Pancreas (tissue), 10 donors: ENCODE data around the gene PEX6. TPM values are rescaled to one million over a fixed set of nuclear protein-coding genes. Genes with fewer than 3 reads are reported as not detected.

Experiments
- ATAC-seq, 4 donors: fragments of 200-7000 bp; cut with Tn5 transposase; one replicate each; pipeline versions ENCODE4 v1.8.0 to v1.9.1; 2020; ENCODE audit warnings: mild to moderate bottlenecking in 4 of 4, moderate library complexity in 4 of 4
- DNase-seq, 6 donors: peaks; one replicate each; pipeline ENCODE4 v3.0.0-alpha.2; 2020
- FAIRE-seq: peaks from 2 replicates; lab custom pipeline; 2012; peaks lifted over from hg19 to GRCh38; lab: Jason Lieb, UNC
- H3K27ac ChIP-seq, 4 donors: fragments of 200-600 bp; sonication (generic); 1 replicate in 3 of 4; 2 replicates in 1 of 4; pipeline versions ENCODE4 v1.5.0 to v1.8.0; 2020
- H3K27me3 ChIP-seq, 4 donors: fragments of 200-600 bp; one replicate each; pipeline ENCODE4 v1.8.0; 2021
- H3K36me3 ChIP-seq, 3 donors: fragments of 200-600 bp; sonication (generic) in 1 of 3; one replicate each; pipeline versions ENCODE4 v1.5.0 to v1.8.0; 2020 to 2021
- H3K4me1 ChIP-seq, 3 donors: fragments of 200-600 bp; one replicate each; pipeline ENCODE4 v1.8.0; 2021
- H3K4me3 ChIP-seq, 4 donors: fragments of 200-600 bp; sonication (generic) in 2 of 4; one replicate each; pipeline versions ENCODE4 v1.5.0 to v1.8.0; 2020 to 2021
- H3K9me3 ChIP-seq, 4 donors: fragments of 200-600 bp; one replicate each; pipeline ENCODE4 v1.8.0; 2021
- CTCF ChIP-seq, 4 donors: fragments of 200-600 bp; sonication (generic) in 3 of 4; IDR thresholded peaks; one replicate each; pipeline versions ENCODE4 v1.5.0 to v1.8.0; 2021; ENCODE audit warnings: antibody characterized with exemption in 4 of 4
- WGBS, 2 donors: extraction: QIAGEN DNeasy Blood & Tissue Kit; methylation state at CpG; one replicate each; pipeline ENCODE4 v1.1.7; 2013; 5-methylcytosine and 5-hydroxymethylcytosine counted together
- intact Hi-C, 3 donors: fragments of 100-400 bp; cut with DNase I; formaldehyde crosslinking; loops; one replicate each; pipeline versions ENCODE4 v1.11.1 to v1.14.2; 2022
- polyA plus RNA-seq, 2 donors: library from polyadenylated mRNA; stranded (reverse); fragments of 200-250 nt; gene quantifications; one replicate each; pipeline ENCODE4 v1.2.3, GENCODE V29; 2013
- total RNA-seq, 6 donors: library from RNA; stranded (reverse); fragmentation: NEBNext Ultra II Directional in 4 of 6; extraction: Animal tissue kit (Norgen Biotek cat#: 25700) in 4 of 6; gene quantifications; one replicate each; pipeline versions ENCODE4 v1.2.1 to v1.2.4, GENCODE V29; 2021 to 2023
- donor health status: healthy with polysubstance abuse.
- donor health status: DM: no; HTN: no; CAD: no; lungs with moderate emphysema.
- donor health status: DM: no; HTN: no; CAD: no.
- donor health status: control.
- donor health status: control.
- donor health status: Bipolar disorder and iron deficiency.
- donor health status: DM: yes; HTN: yes; CAD: no.
- donor health status: DM: no; HTN: no; CAD: no.
- donor health status: DM: no; HTN: no; CAD: no.
- donor health status: DM: yes; HTN: yes; CAD: no.

PEX6 gene
- total and polyA plus RNA-seq, 8 donors: 11.4 to 24.3 (median 17.6) TPM

- WGBS, 2 donors: 57 to 73% methylated on average over 4 of the region's 4 CpGs
- FAIRE-seq (no peak), ATAC-seq (peak in 2 of 4 donors; percentile 55 to 57), DNase-seq (no peak)
- Histone ChIP-seq H3K27ac (no peak overlapping the region), H3K36me3 (peaks cover 0 to 7% (median 4%) of the 10 kb centered on the region in 3 donors), H3K4me1 (no peaks in the 10 kb centered on the region), H3K9me3 (no peaks in the 10 kb centered on the region), H3K4me3 (no peak overlapping the region), H3K27me3 (no peaks in the 10 kb centered on the region)
- no peak for TF ChIP-seq CTCF (IDR thresholded peaks at IDR 0.05)
- intact Hi-C loops: no loop called here
These were observed 7.9 kb downstream of the PEX6 start for GRCh38 chr6:42970871-42971612.

GRCh38 chr6:42969934-42970333, 9.0 kb downstream of the PEX6 start:
- H3K4me1 ChIP-seq: no peaks in the 10 kb centered on the region
- no peak for TF ChIP-seq CTCF (IDR thresholded peaks at IDR 0.05)
- FAIRE-seq (no peak), DNase-seq (peak in 1 of 6 donors; percentile 53), ATAC-seq (peak in 1 of 4 donors; percentile 4)
- H3K36me3 ChIP-seq: peaks cover 0 to 18% (median 5%) of the 10 kb centered on the region in 3 donors
- 59 to 71% methylated on average over 4 of the region's 4 CpGs for WGBS, 2 donors
- intact Hi-C loops: no loop called here
- no peak overlapping the region for H3K27ac ChIP-seq
- no peak overlapping the region for H3K4me3 ChIP-seq
- H3K9me3 ChIP-seq: no peaks in the 10 kb centered on the region
- no peaks in the 10 kb centered on the region for H3K27me3 ChIP-seq

- Histone ChIP-seq H3K27me3 (no peaks in the 10 kb centered on the region), H3K27ac (no peak overlapping the region), H3K36me3 (peaks cover 0 to 23% (median 5%) of the 10 kb centered on the region in 3 donors), H3K9me3 (no peaks in the 10 kb centered on the region), H3K4me3 (no peak overlapping the region), H3K4me1 (no peaks in the 10 kb centered on the region)
- no peak for TF ChIP-seq CTCF (IDR thresholded peaks at IDR 0.05)
- intact Hi-C loops: no loop called here
- WGBS, 2 donors: 75 to 87% methylated on average over 2 of the region's 2 CpGs
- peak in 1 of 6 donors; percentile 70 for DNase-seq
- peak in 3 of 4 donors; percentile 12 to 35 (median 21) for ATAC-seq
- no peak for FAIRE-seq
These were observed 9.6 kb downstream of the PEX6 start for GRCh38 chr6:42969431-42969830.

- Histone ChIP-seq H3K4me1 (no peaks in the 10 kb centered on the region), H3K4me3 (no peak overlapping the region), H3K27me3 (no peaks in the 10 kb centered on the region), H3K36me3 (peaks cover 0 to 30% (median 9%) of the 10 kb centered on the region in 3 donors), H3K27ac (no peak overlapping the region), H3K9me3 (no peaks in the 10 kb centered on the region)
- 62 to 67% methylated on average over 4 of the region's 4 CpGs for WGBS, 2 donors
- DNase-seq (peak in 1 of 6 donors; percentile 56), ATAC-seq (peak in 2 of 4 donors; percentile 7 to 10), FAIRE-seq (no peak)
- intact Hi-C loops: no loop called here
- no peak for TF ChIP-seq CTCF (IDR thresholded peaks at IDR 0.05)
These were observed 10.2 kb downstream of the PEX6 start for GRCh38 chr6:42968783-42969182.
